PC-3 (cell line): ENCODE results near the gene TACC2. TPM values are rescaled to one million over a fixed set of nuclear protein-coding genes. Genes with fewer than 3 reads are reported as not detected.

Experiments used
- ATAC-seq: fragments of 200-7000 bp; cut with Tn5 transposase; 2 replicates; pipeline ENCODE4 v1.9.1; 2020; ENCODE audit warnings: mild to moderate bottlenecking, moderate library complexity
- BruUV-seq: library from RNA; stranded (reverse); fragments of 400-500 nt; replicated peaks from 2 replicates; lab custom pipeline; 2021; lab: Mats Ljungman, UMichigan
- CTCF ChIA-PET: fragments of 300-600 bp; sonication (Branson Sonifier 250); formaldehyde crosslinking; loops from one replicate; lab custom pipeline; 2022; ENCODE audit warnings: antibody characterized with exemption; lab: Charles Lee
- POLR2A ChIA-PET: fragments of 300-600 bp; sonication (Branson Sonifier 250); formaldehyde crosslinking; loops from one replicate; lab custom pipeline; 2022; ENCODE audit warnings: antibody characterized with exemption; ENCODE audit not compliant: unreplicated experiment; lab: Charles Lee
- DNase-seq: peaks from one replicate; pipeline ENCODE4 v3.0.0-alpha.2; 2015
- H2AFZ ChIP-seq: fragments of 300-600 bp; sonication (generic); 2 replicates; pipeline ENCODE4 v1.6.0; 2016; ENCODE audit warnings: antibody characterized with exemption, low read length
- H3F3A ChIP-seq: fragments of 300-600 bp; sonication (generic); one replicate; pipeline ENCODE4 v1.6.0; 2017; ENCODE audit warnings: antibody characterized with exemption, low read length, control low read depth, mild to moderate bottlenecking; ENCODE audit not compliant: unreplicated experiment
- H3K27ac ChIP-seq: fragments of 300-600 bp; sonication (generic); 2 replicates; pipeline ENCODE4 v1.5.1; 2016; ENCODE audit warnings: mild to moderate bottlenecking, low read length
- H3K27me3 ChIP-seq: fragments of 300-600 bp; sonication (generic); 2 replicates; pipeline ENCODE4 v1.6.1; 2016; ENCODE audit warnings: low read length, mixed read lengths
- H3K36me3 ChIP-seq: fragments of 300-600 bp; sonication (generic); 2 replicates; pipeline ENCODE4 v1.6.1; 2016; ENCODE audit warnings: low read depth, mixed run types, low read length, mixed read lengths
- H3K4me1 ChIP-seq: fragments of 300-600 bp; sonication (generic); 2 replicates; pipeline ENCODE4 v1.5.1; 2016; ENCODE audit warnings: low read length; ENCODE audit not compliant: insufficient read depth
- H3K4me2 ChIP-seq: fragments of 300-600 bp; sonication (generic); 2 replicates; pipeline ENCODE4 v1.6.0; 2016; ENCODE audit warnings: low read length
- H3K4me3 ChIP-seq: fragments of 300-600 bp; sonication (generic); 2 replicates; pipeline ENCODE4 v1.5.1; 2016; ENCODE audit warnings: mild to moderate bottlenecking, low read length, mixed read lengths
- H3K79me2 ChIP-seq: fragments of 300-600 bp; sonication (generic); 2 replicates; pipeline ENCODE4 v1.6.1; 2017; ENCODE audit warnings: low read length, mixed read lengths
- H3K9ac ChIP-seq: fragments of 300-600 bp; sonication (generic); 2 replicates; pipeline ENCODE4 v1.6.0; 2016; ENCODE audit warnings: mild to moderate bottlenecking, low read length
- H3K9me2 ChIP-seq: fragments of 300-600 bp; sonication (generic); replicated peaks from 2 replicates; pipeline ENCODE4 v1.6.1; 2016; ENCODE audit warnings: mixed run types, low read length, mixed read lengths
- H3K9me3 ChIP-seq: fragments of 300-600 bp; sonication (generic); 2 replicates; pipeline ENCODE4 v1.6.1; 2016; ENCODE audit warnings: low read length, mixed read lengths
- H4K20me1 ChIP-seq: fragments of 300-600 bp; sonication (generic); 2 replicates; pipeline ENCODE4 v1.6.1; 2016; ENCODE audit warnings: low read length, mixed read lengths
- EZH2 ChIP-seq: fragments of 300-600 bp; sonication (generic); IDR thresholded peaks from one replicate; pipeline ENCODE4 v1.6.1; 2017; ENCODE audit warnings: antibody characterized with exemption, mild to moderate bottlenecking, low read length; ENCODE audit not compliant: unreplicated experiment
- EZH2phosphoT487 ChIP-seq: fragments of 300-600 bp; sonication (generic); IDR thresholded peaks from 2 replicates; pipeline ENCODE4 v1.6.1; 2018; ENCODE audit warnings: mild to moderate bottlenecking, antibody characterized with exemption, low read length, borderline replicate concordance
- intact Hi-C: fragments of 100-400 bp; cut with micrococcal nuclease; formaldehyde crosslinking; loops from 2 replicates; pipeline ENCODE4 v1.9.0; 2023
- total RNA-seq: library from RNA; depleted of rRNA; stranded (reverse); fragments of >200 nt; gene quantifications from 2 replicates; pipeline ENCODE4 v1.2.3, GENCODE V29; 2014
- TF ChIP-seq, protein P1 (sequence below): fragments of 300-600 bp; sonication (generic); conservative IDR thresholded peaks from 2 replicates; pipeline ENCODE4 v1.5.1; 2017; ENCODE audit warnings: antibody characterized with exemption, low read depth, mild to moderate bottlenecking, low read length

Gene TACC2
- total RNA-seq, 1 experiment from 2014 or later: 31.7 TPM

DNA sequence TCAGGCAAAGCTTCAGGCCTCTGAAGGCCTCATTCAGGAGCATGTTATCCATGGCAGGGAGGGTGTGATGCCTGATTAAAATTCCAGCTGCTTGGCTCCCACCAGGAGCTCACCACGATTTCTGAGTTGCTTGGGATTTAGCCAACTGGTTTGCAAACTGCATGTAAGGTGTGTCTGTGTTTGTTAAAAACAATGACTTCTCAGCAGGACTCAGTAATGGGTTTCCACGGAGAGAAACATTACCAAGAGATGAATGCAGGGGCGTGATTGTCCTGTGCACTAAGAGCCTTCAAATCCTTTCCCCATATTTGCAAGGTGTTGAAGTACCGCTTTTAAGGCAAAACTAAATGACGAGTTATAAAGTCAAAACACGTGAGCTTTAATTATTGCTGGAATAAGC, 193.3 kb downstream of the TACC2 start:
- Histone ChIP-seq H2AFZ (no peak overlapping the region), H3K4me1 (peaks cover 30% of the 10 kb centered on the region), H3F3A (no peaks in the 10 kb centered on the region), H3K27me3 (no peaks in the 10 kb centered on the region), H3K79me2 (peaks cover 31% of the 10 kb centered on the region), H3K4me3 (no peak overlapping the region), H3K36me3 (no peaks in the 10 kb centered on the region), H3K27ac (peak overlapping the region; percentile 91), H3K9me3 (no peaks in the 10 kb centered on the region), H3K9me2 (no peaks in the 10 kb centered on the region), H3K9ac (peak overlapping the region; percentile 45; the same call in 1 of the 2 replicates), H4K20me1 (no peaks in the 10 kb centered on the region), H3K4me2 (peak overlapping the region; percentile 30)
- intact Hi-C loops: no loop called here
- TF ChIP-seq EZH2phosphoT487 (no peak), EZH2 (no peak)
- TF ChIP-seq, protein P1, sequence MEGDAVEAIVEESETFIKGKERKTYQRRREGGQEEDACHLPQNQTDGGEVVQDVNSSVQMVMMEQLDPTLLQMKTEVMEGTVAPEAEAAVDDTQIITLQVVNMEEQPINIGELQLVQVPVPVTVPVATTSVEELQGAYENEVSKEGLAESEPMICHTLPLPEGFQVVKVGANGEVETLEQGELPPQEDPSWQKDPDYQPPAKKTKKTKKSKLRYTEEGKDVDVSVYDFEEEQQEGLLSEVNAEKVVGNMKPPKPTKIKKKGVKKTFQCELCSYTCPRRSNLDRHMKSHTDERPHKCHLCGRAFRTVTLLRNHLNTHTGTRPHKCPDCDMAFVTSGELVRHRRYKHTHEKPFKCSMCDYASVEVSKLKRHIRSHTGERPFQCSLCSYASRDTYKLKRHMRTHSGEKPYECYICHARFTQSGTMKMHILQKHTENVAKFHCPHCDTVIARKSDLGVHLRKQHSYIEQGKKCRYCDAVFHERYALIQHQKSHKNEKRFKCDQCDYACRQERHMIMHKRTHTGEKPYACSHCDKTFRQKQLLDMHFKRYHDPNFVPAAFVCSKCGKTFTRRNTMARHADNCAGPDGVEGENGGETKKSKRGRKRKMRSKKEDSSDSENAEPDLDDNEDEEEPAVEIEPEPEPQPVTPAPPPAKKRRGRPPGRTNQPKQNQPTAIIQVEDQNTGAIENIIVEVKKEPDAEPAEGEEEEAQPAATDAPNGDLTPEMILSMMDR: no peak
- DNase-seq (peak; percentile 16), ATAC-seq (no peak; the same call in 1 of the 2 replicates)
- BruUV-seq: no TSS peak
- POLR2A ChIA-PET: no interaction called here
- CTCF ChIA-PET: no interaction called here

DNA sequence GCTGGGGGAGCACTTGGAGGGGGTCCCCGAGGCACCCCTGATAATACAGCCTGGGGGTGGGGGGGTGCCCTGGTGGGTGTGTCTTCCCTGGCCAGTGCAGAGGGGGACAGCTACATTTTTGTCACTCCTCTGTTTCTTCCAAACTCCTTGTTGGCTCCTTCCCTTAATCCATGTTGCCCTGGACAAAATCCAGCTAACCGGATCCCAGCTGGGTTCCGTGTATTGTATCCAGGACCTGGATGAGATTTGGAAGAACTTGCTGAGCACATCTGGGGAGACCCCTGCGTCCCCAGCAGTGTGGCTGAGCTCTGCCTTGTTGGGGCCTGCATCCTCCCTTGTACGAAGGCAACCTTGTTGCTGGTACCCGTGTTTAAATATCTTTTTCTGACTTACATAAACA, 195.3 kb downstream of the TACC2 start:
- H3K9me3 ChIP-seq: no peaks in the 10 kb centered on the region
- no peaks in the 10 kb centered on the region for H3F3A ChIP-seq
- no peaks in the 10 kb centered on the region for H3K36me3 ChIP-seq
- ATAC-seq (no peak), DNase-seq (no peak)
- H3K27me3 ChIP-seq: no peaks in the 10 kb centered on the region
- ChIA-PET CTCF (no interaction called here), POLR2A (no interaction called here)
- BruUV-seq: no TSS peak
- peaks cover 31% of the 10 kb centered on the region for H3K79me2 ChIP-seq
- no peak overlapping the region for H2AFZ ChIP-seq
- no peaks in the 10 kb centered on the region for H4K20me1 ChIP-seq
- no peak overlapping the region; the same call in 1 of the 2 replicates for H3K9ac ChIP-seq
- no peak overlapping the region for H3K4me2 ChIP-seq
- H3K9me2 ChIP-seq: no peaks in the 10 kb centered on the region
- H3K4me1 ChIP-seq: peaks cover 30% of the 10 kb centered on the region
- no peak overlapping the region for H3K4me3 ChIP-seq
- intact Hi-C loops: no loop called here
- TF ChIP-seq EZH2: no peak
- H3K27ac ChIP-seq: peak overlapping the region; percentile 91

DNA sequence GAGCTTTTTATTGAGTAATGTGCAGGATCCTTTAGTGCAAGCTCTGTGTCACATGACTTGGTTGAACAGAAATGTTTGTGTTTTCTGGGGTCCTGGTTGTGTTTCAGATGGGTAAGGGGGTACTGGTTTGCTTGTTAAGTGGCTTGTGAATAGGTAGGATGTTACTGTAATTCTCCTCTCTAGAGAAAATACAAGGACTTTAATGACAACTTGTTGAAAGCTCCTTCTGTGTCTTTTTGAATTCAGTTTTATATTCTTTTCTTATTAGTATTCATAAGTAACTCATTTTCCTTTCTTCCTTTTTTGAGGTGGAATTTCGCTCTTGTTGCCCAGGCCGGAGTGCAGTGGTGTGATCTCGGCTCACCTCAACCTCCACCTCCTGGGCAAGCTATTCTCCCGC, 196.7 kb downstream of the TACC2 start:
- H4K20me1 ChIP-seq: 0 out of 2 replicates have a peak, but pooled peaks cover 3% of the 10 kb centered on the region
- peaks cover 39% of the 10 kb centered on the region for H3K4me1 ChIP-seq
- H3K36me3 ChIP-seq: no peaks in the 10 kb centered on the region
- no peak for ATAC-seq
- CTCF ChIA-PET: no interaction called here
- H3K4me3 ChIP-seq: no peak overlapping the region
- POLR2A ChIA-PET: interaction anchor here (0.7 kb wide), 1 partner anchor 293 kb away, joined by 4 read pairs; no protein-coding TSS in a partner anchor
- H3K9me2 ChIP-seq: no peaks in the 10 kb centered on the region
- no peaks in the 10 kb centered on the region for H3F3A ChIP-seq
- peaks cover 39% of the 10 kb centered on the region for H3K79me2 ChIP-seq
- no peak for DNase-seq
- no peak overlapping the region for H2AFZ ChIP-seq
- no TSS peak for BruUV-seq
- no peaks in the 10 kb centered on the region for H3K27me3 ChIP-seq
- H3K27ac ChIP-seq: no peak overlapping the region
- H3K4me2 ChIP-seq: no peak overlapping the region
- TF ChIP-seq, protein P1: no peak
- no peak for TF ChIP-seq EZH2
- no peak for TF ChIP-seq EZH2phosphoT487
- intact Hi-C loops: no loop called here
- no peaks in the 10 kb centered on the region for H3K9me3 ChIP-seq
- no peak overlapping the region for H3K9ac ChIP-seq
